ENCODE data around the gene TBC1D25.

TBC1D25 gene

GRCh38 chrX:48598614-48599013, 59.1 kb downstream of the TBC1D25 start:
- no peak for DNase-seq (ENCODE audit: low read depth in 4 of 4, low spot score in 1 of 4)

GRCh38 chrX:48599341-48599740, 59.8 kb downstream of the TBC1D25 start:
- no peak for DNase-seq (ENCODE audit: low read depth in 4 of 4, low spot score in 1 of 4)

- no peak for DNase-seq (ENCODE audit: low read depth in 4 of 4, low spot score in 1 of 4)
These were observed 60.7 kb downstream of the TBC1D25 start for GRCh38 chrX:48600226-48600625.

GRCh38 chrX:48601741-48602394, 62.4 kb downstream of the TBC1D25 start:
- no peak for DNase-seq (ENCODE audit: low read depth in 4 of 4, low spot score in 1 of 4)

- no peak for DNase-seq (ENCODE audit: low read depth in 4 of 4, low spot score in 1 of 4)
These were observed 65.2 kb downstream of the TBC1D25 start for GRCh38 chrX:48604701-48605100.

GRCh38 chrX:48606091-48606490, 66.6 kb downstream of the TBC1D25 start:
- no peak for DNase-seq (ENCODE audit: low read depth in 4 of 4, low spot score in 1 of 4)

GRCh38 chrX:48611703-48612102, 72.2 kb downstream of the TBC1D25 start:
- DNase-seq (ENCODE audit: low read depth in 4 of 4, low spot score in 1 of 4), result no peak
